ENCODE results near the gene CDKAL1. TPM values are rescaled to one million over a fixed set of nuclear protein-coding genes. Genes with fewer than 3 reads are reported as not detected.

Gene CDKAL1
- total and polyA plus RNA-seq, 10 of the 15 experiments (the other 5 are each of a cell fraction or from before 2014, with no cell fraction given) = 10.7 to 26.9 (median 17.3) TPM

DNA sequence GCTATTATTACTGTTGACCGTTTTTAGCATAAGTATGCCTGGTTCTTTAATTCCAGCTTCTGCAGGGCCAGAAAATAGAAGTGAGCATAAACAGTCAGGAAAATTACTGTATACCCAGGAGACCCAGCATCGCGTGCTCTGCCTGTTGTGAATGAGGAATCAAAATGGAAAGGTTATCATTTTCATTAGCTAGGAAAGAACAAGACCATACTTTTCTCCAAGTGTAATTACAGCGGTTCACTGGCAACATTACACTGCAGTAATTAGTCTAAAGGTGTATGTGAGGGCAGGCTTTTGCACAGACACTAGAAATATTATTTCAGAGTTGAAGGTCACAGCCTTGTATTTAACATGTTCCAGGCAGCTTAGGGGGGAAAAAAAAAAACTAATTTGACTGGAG lies 655.5 kb downstream of the CDKAL1 start:
- Histone ChIP-seq H3K4me3 (no peak overlapping the region), H3K27ac (ENCODE audit: control insufficient read depth, insufficient read depth) (peak overlapping the region; percentile 77), H3K36me3 (ENCODE audit: control insufficient read depth in 2 of 2, insufficient read depth in 2 of 2, low read length in 1 of 2) (no peaks in the 10 kb centered on the region), H3K27me3 (replicated peaks in 1 of 2; ENCODE audit: control insufficient read depth in 2 of 2, insufficient read depth in 2 of 2, low read length in 1 of 2) (no peaks in the 10 kb centered on the region), H3K9me3 (replicated peaks; ENCODE audit: control insufficient read depth, insufficient read depth, low read length) (peaks cover 6% of the 10 kb centered on the region; the same call in 2 of the 3 replicates), H3K4me2 (ENCODE audit: control insufficient read depth, insufficient read depth) (peak overlapping the region; percentile 15; the same call in 1 of the 2 replicates), H4K20me1 (ENCODE audit: control insufficient read depth, insufficient read depth) (no peaks in the 10 kb centered on the region), H3K4me1 (ENCODE audit: control insufficient read depth, insufficient read depth, low read length) (peaks cover 19% of the 10 kb centered on the region), H2AFZ (ENCODE audit: control insufficient read depth, low read depth, low read length) (no peak overlapping the region), H3K79me2 (ENCODE audit: control insufficient read depth, insufficient read depth, low read length) (no peaks in the 10 kb centered on the region), H3K9ac (ENCODE audit: control insufficient read depth, insufficient read depth, low read length) (no peak overlapping the region)
- intact Hi-C loops (cut with micrococcal nuclease; ENCODE audit: unreplicated experiment) = loop anchor here (2.0 to 10.0 kb wide), 4 partner anchors 31 to 395 kb away; no protein-coding TSS in a partner anchor
- ATAC-seq (no peak), FAIRE-seq (no peak), DNase-seq (ENCODE audit: low read depth, low spot score) (no peak)
- in situ Hi-C loops (cut with MboI) = loop anchor here (25.0 kb wide), 1 partner anchor 398 kb away; the partner anchor contains the start of gene SOX4
- whole genome bisulfite sequencing (ENCODE audit: insufficient coverage, insufficient replicate concordance, low lambda C conversion rate, missing lambda C conversion rate) = 81% methylated on average over 4 of the region's 4 CpGs
- ChIA-PET CTCF (interaction anchor here (0.7 to 2.8 kb wide), 5 partner anchors 9 to 33 kb away, joined by 3 to 8 read pairs (median 4); no protein-coding TSS in a partner anchor), SMC1A (ENCODE audit: uncharacterized antibody, unreplicated experiment) (interaction anchor here (1.0 to 5.2 kb wide), 10 partner anchors 10 to 312 kb away, joined by 3 to 40 read pairs (median 9); no protein-coding TSS in a partner anchor), POLR2A (interaction anchor here (0.6 to 2.9 kb wide), 5 partner anchors 8 to 334 kb away, joined by 3 to 12 read pairs (median 3); no protein-coding TSS in a partner anchor), RAD21 (ENCODE audit: unreplicated experiment) (interaction anchor here (0.6 to 3.6 kb wide), 9 partner anchors 10 to 1998 kb away, joined by 3 to 21 read pairs (median 4); no protein-coding TSS in a partner anchor)
- BruUV-seq (replicated peaks) = no TSS peak
- no peak for TF ChIP-seq ETV6 (conservative IDR thresholded peaks at IDR 0.05 in 1 of 2, IDR thresholded peaks at IDR 0.05 in 1 of 2; ENCODE audit: borderline replicate concordance in 1 of 2, low read depth in 1 of 2)
- no peak for TF ChIP-seq STAT3 (IDR thresholded peaks at IDR 0.05; ENCODE audit: low read depth, low read length)
- TF ChIP-seq, protein P1, sequence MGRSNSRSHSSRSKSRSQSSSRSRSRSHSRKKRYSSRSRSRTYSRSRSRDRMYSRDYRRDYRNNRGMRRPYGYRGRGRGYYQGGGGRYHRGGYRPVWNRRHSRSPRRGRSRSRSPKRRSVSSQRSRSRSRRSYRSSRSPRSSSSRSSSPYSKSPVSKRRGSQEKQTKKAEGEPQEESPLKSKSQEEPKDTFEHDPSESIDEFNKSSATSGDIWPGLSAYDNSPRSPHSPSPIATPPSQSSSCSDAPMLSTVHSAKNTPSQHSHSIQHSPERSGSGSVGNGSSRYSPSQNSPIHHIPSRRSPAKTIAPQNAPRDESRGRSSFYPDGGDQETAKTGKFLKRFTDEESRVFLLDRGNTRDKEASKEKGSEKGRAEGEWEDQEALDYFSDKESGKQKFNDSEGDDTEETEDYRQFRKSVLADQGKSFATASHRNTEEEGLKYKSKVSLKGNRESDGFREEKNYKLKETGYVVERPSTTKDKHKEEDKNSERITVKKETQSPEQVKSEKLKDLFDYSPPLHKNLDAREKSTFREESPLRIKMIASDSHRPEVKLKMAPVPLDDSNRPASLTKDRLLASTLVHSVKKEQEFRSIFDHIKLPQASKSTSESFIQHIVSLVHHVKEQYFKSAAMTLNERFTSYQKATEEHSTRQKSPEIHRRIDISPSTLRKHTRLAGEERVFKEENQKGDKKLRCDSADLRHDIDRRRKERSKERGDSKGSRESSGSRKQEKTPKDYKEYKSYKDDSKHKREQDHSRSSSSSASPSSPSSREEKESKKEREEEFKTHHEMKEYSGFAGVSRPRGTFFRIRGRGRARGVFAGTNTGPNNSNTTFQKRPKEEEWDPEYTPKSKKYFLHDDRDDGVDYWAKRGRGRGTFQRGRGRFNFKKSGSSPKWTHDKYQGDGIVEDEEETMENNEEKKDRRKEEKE (IDR thresholded peaks at IDR 0.05) = no peak
- no peak for TF ChIP-seq CHD4 (IDR thresholded peaks at IDR 0.05)
- TF ChIP-seq, protein P2, sequence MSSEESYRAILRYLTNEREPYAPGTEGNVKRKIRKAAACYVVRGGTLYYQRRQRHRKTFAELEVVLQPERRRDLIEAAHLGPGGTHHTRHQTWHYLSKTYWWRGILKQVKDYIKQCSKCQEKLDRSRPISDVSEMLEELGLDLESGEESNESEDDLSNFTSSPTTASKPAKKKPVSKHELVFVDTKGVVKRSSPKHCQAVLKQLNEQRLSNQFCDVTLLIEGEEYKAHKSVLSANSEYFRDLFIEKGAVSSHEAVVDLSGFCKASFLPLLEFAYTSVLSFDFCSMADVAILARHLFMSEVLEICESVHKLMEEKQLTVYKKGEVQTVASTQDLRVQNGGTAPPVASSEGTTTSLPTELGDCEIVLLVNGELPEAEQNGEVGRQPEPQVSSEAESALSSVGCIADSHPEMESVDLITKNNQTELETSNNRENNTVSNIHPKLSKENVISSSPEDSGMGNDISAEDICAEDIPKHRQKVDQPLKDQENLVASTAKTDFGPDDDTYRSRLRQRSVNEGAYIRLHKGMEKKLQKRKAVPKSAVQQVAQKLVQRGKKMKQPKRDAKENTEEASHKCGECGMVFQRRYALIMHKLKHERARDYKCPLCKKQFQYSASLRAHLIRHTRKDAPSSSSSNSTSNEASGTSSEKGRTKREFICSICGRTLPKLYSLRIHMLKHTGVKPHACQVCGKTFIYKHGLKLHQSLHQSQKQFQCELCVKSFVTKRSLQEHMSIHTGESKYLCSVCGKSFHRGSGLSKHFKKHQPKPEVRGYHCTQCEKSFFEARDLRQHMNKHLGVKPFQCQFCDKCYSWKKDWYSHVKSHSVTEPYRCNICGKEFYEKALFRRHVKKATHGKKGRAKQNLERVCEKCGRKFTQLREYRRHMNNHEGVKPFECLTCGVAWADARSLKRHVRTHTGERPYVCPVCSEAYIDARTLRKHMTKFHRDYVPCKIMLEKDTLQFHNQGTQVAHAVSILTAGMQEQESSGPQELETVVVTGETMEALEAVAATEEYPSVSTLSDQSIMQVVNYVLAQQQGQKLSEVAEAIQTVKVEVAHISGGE (CRISPR knock-in tag; IDR thresholded peaks at IDR 0.05) = no peak
- no peak for TF ChIP-seq NFIC (IDR thresholded peaks at IDR 0.05; ENCODE audit: low read depth, low read length)
- TF ChIP-seq NR2C2 (IDR thresholded peaks at IDR 0.05; ENCODE audit: borderline replicate concordance, control insufficient read depth, insufficient read length, low read depth) = no peak
- TF ChIP-seq TAF1 (IDR thresholded peaks at IDR 0.05; ENCODE audit: borderline replicate concordance, low read depth, low read length) = no peak
- TF ChIP-seq KAT2A (conservative IDR thresholded peaks at IDR 0.05; ENCODE audit: control insufficient read depth, low read depth, low read length) = no peak
- TF ChIP-seq, protein P3, sequence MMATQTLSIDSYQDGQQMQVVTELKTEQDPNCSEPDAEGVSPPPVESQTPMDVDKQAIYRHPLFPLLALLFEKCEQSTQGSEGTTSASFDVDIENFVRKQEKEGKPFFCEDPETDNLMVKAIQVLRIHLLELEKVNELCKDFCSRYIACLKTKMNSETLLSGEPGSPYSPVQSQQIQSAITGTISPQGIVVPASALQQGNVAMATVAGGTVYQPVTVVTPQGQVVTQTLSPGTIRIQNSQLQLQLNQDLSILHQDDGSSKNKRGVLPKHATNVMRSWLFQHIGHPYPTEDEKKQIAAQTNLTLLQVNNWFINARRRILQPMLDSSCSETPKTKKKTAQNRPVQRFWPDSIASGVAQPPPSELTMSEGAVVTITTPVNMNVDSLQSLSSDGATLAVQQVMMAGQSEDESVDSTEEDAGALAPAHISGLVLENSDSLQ (IDR thresholded peaks at IDR 0.05) = no peak
- TF ChIP-seq JUNB (IDR thresholded peaks at IDR 0.05) = no peak
- TF ChIP-seq NFYB (IDR thresholded peaks at IDR 0.05; ENCODE audit: insufficient read depth, low read depth, low read length) = no peak
- TF ChIP-seq LARP7 (IDR thresholded peaks at IDR 0.05) = no peak
